GM12878 (cell line): ENCODE results near the gene COX19. TPM values are rescaled to one million over a fixed set of nuclear protein-coding genes. Genes with fewer than 3 reads are reported as not detected.

ENCODE experiments used
- ATAC-seq: fragments of 200-7000 bp; cut with Tn5 transposase; 3 replicates; pipeline ENCODE4 v1.9.1; 2020; ENCODE audit warnings: mild to moderate bottlenecking, moderate library complexity
- BruUV-seq: library from RNA; stranded (reverse); fragments of 400-500 nt; replicated peaks from 2 replicates; lab custom pipeline; 2021; lab: Mats Ljungman, UMichigan
- CTCF ChIA-PET: fragments of 300-600 bp; sonication (Branson Sonifier 250); formaldehyde crosslinking; extraction: SDS; loops from one replicate; lab custom pipeline; 2021; ENCODE audit warnings: inconsistent platforms; lab: Yijun Ruan, JAX
- POLR2A ChIA-PET: fragments of 350-600 bp; formaldehyde crosslinking; extraction: SDS; loops from one replicate; lab custom pipeline; 2021; ENCODE audit warnings: inconsistent platforms; lab: Charles Lee
- RAD21 ChIA-PET: fragments of 300-600 bp; sonication (Branson Sonifier 250); formaldehyde crosslinking; loops from one replicate; lab custom pipeline; 2023; ENCODE audit warnings: antibody characterized with exemption; ENCODE audit not compliant: unreplicated experiment; lab: Charles Lee
- SMC1A ChIA-PET: fragments of 300-600 bp; sonication (Branson Sonifier 250); formaldehyde crosslinking; loops from one replicate; lab custom pipeline; 2023; ENCODE audit not compliant: unreplicated experiment, uncharacterized antibody; lab: Charles Lee
- DNase-seq: peaks from one replicate; pipeline ENCODE4 v3.0.0-alpha.2; 2011; ENCODE audit warnings: low read depth, low spot score
- FAIRE-seq: peaks from 3 replicates; lab custom pipeline; 2011; peaks lifted over from hg19 to GRCh38; lab: Jason Lieb, UNC
- H2AFZ ChIP-seq: 2 replicates; pipeline ENCODE4 v1.6.0; 2011; ENCODE audit warnings: low read depth, low read length, control low read depth; ENCODE audit not compliant: control insufficient read depth
- H3K27ac ChIP-seq: 2 replicates; pipeline ENCODE4 v1.5.1; 2011; ENCODE audit warnings: control low read depth; ENCODE audit not compliant: control insufficient read depth, insufficient read depth
- H3K27me3 ChIP-seq, 2 experiments: replicated peaks in 1 of 2; 2 replicates each; pipeline versions ENCODE4 v1.6.0 to v1.6.1; 2011; ENCODE audit warnings: low read length in 1 of 2; ENCODE audit not compliant: control insufficient read depth in 2 of 2, insufficient read depth in 2 of 2
- H3K36me3 ChIP-seq, 2 experiments: 2 replicates each; pipeline ENCODE4 v1.5.1; 2011; ENCODE audit warnings: low read length in 1 of 2; ENCODE audit not compliant: control insufficient read depth in 2 of 2, insufficient read depth in 2 of 2
- H3K4me1 ChIP-seq: 2 replicates; pipeline ENCODE4 v1.6.1; 2011; ENCODE audit warnings: mild to moderate bottlenecking, low read length, moderate library complexity, mixed read lengths; ENCODE audit not compliant: control insufficient read depth, insufficient read depth
- H3K4me2 ChIP-seq: 2 replicates; pipeline ENCODE4 v1.6.0; 2011; ENCODE audit warnings: control low read depth; ENCODE audit not compliant: control insufficient read depth, insufficient read depth
- H3K4me3 ChIP-seq: fragments of 200-600 bp; sonication (generic); 2 replicates; pipeline ENCODE4 v1.5.1; 2016
- H3K79me2 ChIP-seq: 2 replicates; pipeline ENCODE4 v1.6.0; 2011; ENCODE audit warnings: low read length; ENCODE audit not compliant: control insufficient read depth, insufficient read depth
- H3K9ac ChIP-seq: 2 replicates; pipeline ENCODE4 v1.8.0; 2011; ENCODE audit warnings: low read length, control low read depth, mixed read lengths; ENCODE audit not compliant: control insufficient read depth, insufficient read depth
- H3K9me3 ChIP-seq: replicated peaks from 3 replicates; pipeline ENCODE4 v1.5.1; 2011; ENCODE audit warnings: mild to moderate bottlenecking, low read length; ENCODE audit not compliant: control insufficient read depth, insufficient read depth
- H4K20me1 ChIP-seq: 2 replicates; pipeline ENCODE4 v1.6.0; 2011; ENCODE audit not compliant: control insufficient read depth, insufficient read depth
- CHD2 ChIP-seq: IDR thresholded peaks from 2 replicates; pipeline ENCODE4 v1.6.1; 2011; ENCODE audit warnings: low read depth, low read length, improper control_type of control experiment, borderline replicate concordance
- FOXK2 ChIP-seq: fragments of 450-650 bp; IDR thresholded peaks from 2 replicates; pipeline ENCODE4 v1.6.1; 2017; ENCODE audit warnings: mild to moderate bottlenecking, moderate library complexity
- FOXM1 ChIP-seq: IDR thresholded peaks from 2 replicates; pipeline ENCODE4 v1.6.1; 2012; ENCODE audit warnings: low read depth, mild to moderate bottlenecking, inconsistent platforms, low read length, moderate library complexity
- HDAC2 ChIP-seq: fragments of 200-600 bp; sonication (generic); IDR thresholded peaks from 2 replicates; pipeline ENCODE4 v1.6.1; 2017
- HDGF ChIP-seq: fragments of 450-650 bp; IDR thresholded peaks from 2 replicates; pipeline ENCODE4 v1.6.1; 2016; ENCODE audit warnings: antibody characterized with exemption
- LARP7 ChIP-seq: fragments of 450-650 bp; IDR thresholded peaks from 2 replicates; pipeline ENCODE4 v1.6.1; 2017; ENCODE audit warnings: mild to moderate bottlenecking
- MEF2A ChIP-seq: IDR thresholded peaks from 2 replicates; pipeline ENCODE4 v1.6.1; 2011; ENCODE audit warnings: low read depth, mild to moderate bottlenecking, low read length, moderate library complexity; ENCODE audit not compliant: insufficient read depth
- MTA2 ChIP-seq: fragments of 450-650 bp; IDR thresholded peaks from 2 replicates; pipeline ENCODE4 v1.6.1; 2016; ENCODE audit warnings: low read depth, mild to moderate bottlenecking, moderate library complexity
- PRDM15 ChIP-seq: fragments of 450-650 bp; formaldehyde crosslinking; IDR thresholded peaks from 2 replicates; pipeline ENCODE4 v1.4.0; 2020; ENCODE audit warnings: mild to moderate bottlenecking, moderate library complexity
- SMAD5 ChIP-seq: IDR thresholded peaks from 2 replicates; pipeline ENCODE4 v1.6.1; 2016; ENCODE audit warnings: antibody characterized with exemption, low read depth
- WGBS: methylation state at CpG from one replicate; pipeline ENCODE4 v1.1.6; 2016; ENCODE audit warnings: low lambda C conversion rate; ENCODE audit not compliant: insufficient replicate concordance, insufficient coverage; ENCODE audit errors: missing lambda C conversion rate; 5-methylcytosine and 5-hydroxymethylcytosine counted together
- in situ Hi-C: fragments of 300-500 bp; cut with MboI; formaldehyde crosslinking; loops from 9 replicates; pipeline ENCODE4 v1.14.3; 2018; ENCODE audit warnings: mixed read lengths
- intact Hi-C: fragments of 100-400 bp; cut with micrococcal nuclease; formaldehyde crosslinking; loops from one replicate; pipeline ENCODE4 v1.14.2; 2022; ENCODE audit not compliant: unreplicated experiment
- polyA plus RNA-seq, 11 experiments: library from polyadenylated mRNA; depleted of rRNA in 4 of 11; unstranded in 6 of 11; stranded (reverse) in 5 of 11; fragments of >200 nt; fragmentation: Nextera tagmentation in 4 of 11; fragmentation: Illumina TruSeq in 1 of 11; extraction: Ambion mirVana in 4 of 11; extraction: Trizol in 1 of 11; gene quantifications; 1 replicate in 1 of 11; 2 replicates in 10 of 11; pipeline versions ENCODE4 v1.2.1 to v1.2.3, GENCODE V29; 2011 to 2016; ENCODE audit warnings: inconsistent platforms in 2 of 11, missing spikeins in 2 of 11, low read depth in 1 of 11
- total RNA-seq, 4 experiments: library from RNA; depleted of rRNA in 3 of 4; stranded (reverse); fragments of >200 nt in 3 of 4; fragmentation: Illumina TruSeq in 1 of 4; extraction: Trizol in 1 of 4; gene quantifications; 2 replicates each; pipeline versions ENCODE4 v1.2.1 to v1.2.3, GENCODE V29; 2013 to 2021

Gene COX19
- total and polyA plus RNA-seq, 10 of the 15 experiments (the other 5 are each of a cell fraction or from before 2014, with no cell fraction given): 3.7 to 17.9 (median 10.8) TPM

- CTCF ChIA-PET: no interaction called here
- no peak for ATAC-seq
- Histone ChIP-seq H3K4me2 (no peak overlapping the region), H3K4me3 (no peak overlapping the region), H4K20me1 (no peaks in the 10 kb centered on the region), H3K27me3 (no peaks in the 10 kb centered on the region), H3K9me3 (no peaks in the 10 kb centered on the region), H3K79me2 (peaks cover 9% of the 10 kb centered on the region), H3K36me3 (peaks cover 0 to 6% of the 10 kb centered on the region in 2 experiments; a peak in 3 of 4 replicates), H2AFZ (no peak overlapping the region), H3K27ac (no peak overlapping the region), H3K4me1 (peaks cover 26% of the 10 kb centered on the region), H3K9ac (no peak overlapping the region)
- intact Hi-C loops (no loop called here), in situ Hi-C loops (no loop called here)
- TF ChIP-seq FOXM1 (no peak), LARP7 (no peak), FOXK2 (no peak), MEF2A (no peak), MTA2 (no peak), HDGF (no peak), SMAD5 (no peak), HDAC2 (no peak), PRDM15 (CRISPR knock-in tag) (no peak), CHD2 (no peak)
- BruUV-seq: no TSS peak
- RAD21 ChIA-PET: interaction anchor here (1.0 kb wide), 1 partner anchor 9 kb away, joined by 3 read pairs; no protein-coding TSS in a partner anchor
- SMC1A ChIA-PET: interaction anchor here (1.4 kb wide), 1 partner anchor 32 kb away, joined by 3 read pairs; no protein-coding TSS in a partner anchor
- POLR2A ChIA-PET: no interaction called here
- WGBS: 91% methylated on average over 12 of the region's 13 CpGs
- no peak for DNase-seq
- FAIRE-seq: no peak
Observed at GRCh38 chr7:919114-919442, 56.3 kb downstream of the COX19 start.
